Small intestine (tissue), 7 donors: ENCODE measurements around the gene SLC26A2. TPM values are rescaled to one million over a fixed set of nuclear protein-coding genes. Genes with fewer than 3 reads are reported as not detected.

ENCODE experiments used
- DNase-seq, 2 donors: peaks; one replicate each; pipeline versions ENCODE4 v3.0.0 to v3.0.0-alpha.2; 2013
- FAIRE-seq: peaks from 2 replicates; lab custom pipeline; 2012; peaks lifted over from hg19 to GRCh38; lab: Jason Lieb, UNC
- H3K27ac ChIP-seq, 3 donors: one replicate each; pipeline ENCODE4 v1.5.1; 2013; ENCODE audit warnings: low read length in 2 of 3, mild to moderate bottlenecking in 2 of 3, control low read depth in 1 of 3, inconsistent platforms in 1 of 3, low read depth in 1 of 3, moderate library complexity in 1 of 3
- H3K27me3 ChIP-seq, 3 donors: one replicate each; pipeline ENCODE4 v1.6.1; 2013; ENCODE audit warnings: low read length in 3 of 3, inconsistent platforms in 1 of 3; ENCODE audit not compliant: control insufficient read depth in 3 of 3, insufficient read depth in 3 of 3
- H3K36me3 ChIP-seq, 3 donors: one replicate each; pipeline ENCODE4 v1.6.1; 2013; ENCODE audit warnings: low read length in 3 of 3, inconsistent platforms in 1 of 3, low read depth in 1 of 3, mild to moderate bottlenecking in 1 of 3, moderate library complexity in 1 of 3; ENCODE audit not compliant: control insufficient read depth in 3 of 3, insufficient read depth in 2 of 3
- H3K4me1 ChIP-seq, 3 donors: one replicate each; pipeline ENCODE4 v1.6.1; 2013; ENCODE audit warnings: low read length in 2 of 3, inconsistent platforms in 1 of 3, low read depth in 1 of 3, mild to moderate bottlenecking in 1 of 3, moderate library complexity in 1 of 3; ENCODE audit not compliant: control insufficient read depth in 3 of 3, insufficient read depth in 2 of 3
- H3K4me3 ChIP-seq, 3 donors: one replicate each; pipeline ENCODE4 v1.5.1; 2013; ENCODE audit warnings: low read length in 3 of 3, control low read depth in 1 of 3, inconsistent platforms in 1 of 3, low read depth in 1 of 3, mild to moderate bottlenecking in 1 of 3, moderate library complexity in 1 of 3
- H3K9me3 ChIP-seq, 2 donors: one replicate each; pipeline ENCODE4 v1.6.1; 2013; ENCODE audit warnings: low read depth in 1 of 2, low read length in 1 of 2; ENCODE audit not compliant: control insufficient read depth in 2 of 2, insufficient read depth in 1 of 2
- WGBS, 3 donors: extraction: QIAGEN DNeasy Blood & Tissue Kit; methylation state at CpG; one replicate each; pipeline ENCODE4 v1.1.7; 2013; 5-methylcytosine and 5-hydroxymethylcytosine counted together
- polyA plus RNA-seq, 4 donors: library from polyadenylated mRNA; stranded (reverse) in 3 of 4; unstranded in 1 of 4; fragments of 200-250 nt in 3 of 4; fragments of 120-200 nt in 1 of 4; gene quantifications; one replicate each; pipeline versions ENCODE4 v1.2.1 to v1.2.3, GENCODE V29; 2013
- donor health status: healthy with polysubstance abuse.
- donor health status: control.
- donor health status: control.
- donor health status: Bipolar disorder and iron deficiency.
- donor health status: healthy.

SLC26A2 gene
- polyA plus RNA-seq, 4 donors = 2.7 to 155 (median 5.5) TPM

- H3K9me3 ChIP-seq = no peaks in the 10 kb centered on the region
- FAIRE-seq (no peak), DNase-seq (peak; percentile 41 to 68)
- no peaks in the 10 kb centered on the region for H3K27me3 ChIP-seq
- WGBS, 3 donors = 64 to 70% (median 68%) methylated on average over 6 of the region's 6 CpGs
- H3K36me3 ChIP-seq = peaks cover 0 to 6% (median 0%) of the 10 kb centered on the region in 3 donors
- peak overlapping the region; percentile 10 to 88 (median 85) for H3K4me3 ChIP-seq
- peaks cover 0 to 48% (median 5%) of the 10 kb centered on the region in 3 donors for H3K4me1 ChIP-seq
- no peak overlapping the region for H3K27ac ChIP-seq
Observed at GRCh38 chr5:149961957-149962409, 1.4 kb downstream of the SLC26A2 start.

- no peak for DNase-seq
- peak overlapping the region in 1 of 3 donors; percentile 88 for H3K4me3 ChIP-seq
- no peak overlapping the region for H3K27ac ChIP-seq
- peaks cover 0 to 47% (median 5%) of the 10 kb centered on the region in 3 donors for H3K4me1 ChIP-seq
- H3K36me3 ChIP-seq = peaks cover 0 to 6% (median 0%) of the 10 kb centered on the region in 3 donors
- no peak for FAIRE-seq
- 93 to 98% (median 95%) methylated on average over 5 of the region's 5 CpGs for WGBS, 3 donors
- H3K27me3 ChIP-seq = no peaks in the 10 kb centered on the region
- no peaks in the 10 kb centered on the region for H3K9me3 ChIP-seq
Observed at GRCh38 chr5:149962601-149963300, 2.2 kb downstream of the SLC26A2 start.

GRCh38 chr5:149963729-149964128, 3.2 kb downstream of the SLC26A2 start:
- H3K9me3 ChIP-seq = no peaks in the 10 kb centered on the region
- DNase-seq = peak; percentile 70 to 90
- H3K4me3 ChIP-seq = no peak overlapping the region
- WGBS, 3 donors = 56 to 81% (median 70%) methylated on average over 3 of the region's 3 CpGs
- H3K4me1 ChIP-seq = peaks cover 0 to 46% (median 7%) of the 10 kb centered on the region in 3 donors
- no peak for FAIRE-seq
- no peaks in the 10 kb centered on the region for H3K27me3 ChIP-seq
- peaks cover 0 to 6% (median 0%) of the 10 kb centered on the region in 3 donors for H3K36me3 ChIP-seq
- H3K27ac ChIP-seq = peak overlapping the region in 1 of 3 donors; percentile 4

- FAIRE-seq (no peak), DNase-seq (peak; percentile 57 to 77)
- no peak overlapping the region for H3K4me3 ChIP-seq
- no peaks in the 10 kb centered on the region for H3K27me3 ChIP-seq
- H3K9me3 ChIP-seq = no peaks in the 10 kb centered on the region
- peak overlapping the region in 2 of 3 donors; percentile 23 to 55 for H3K27ac ChIP-seq
- 19 to 59% (median 40%) methylated on average over 3 of the region's 3 CpGs for WGBS, 3 donors
- peaks cover 0 to 10% (median 0%) of the 10 kb centered on the region in 3 donors for H3K36me3 ChIP-seq
- H3K4me1 ChIP-seq = peaks cover 0 to 45% (median 9%) of the 10 kb centered on the region in 3 donors
Observed at GRCh38 chr5:149966946-149967345, 6.4 kb downstream of the SLC26A2 start.

GRCh38 chr5:149969181-149969930, 8.8 kb downstream of the SLC26A2 start:
- DNase-seq (peak; percentile 82 to 91), FAIRE-seq (no peak)
- peaks cover 0 to 34% (median 6%) of the 10 kb centered on the region in 3 donors for H3K4me1 ChIP-seq
- 24 to 60% (median 45%) methylated on average over 4 of the region's 4 CpGs for WGBS, 3 donors
- peak overlapping the region in 1 of 3 donors; percentile 42 for H3K27ac ChIP-seq
- H3K36me3 ChIP-seq = peaks cover 0 to 10% (median 0%) of the 10 kb centered on the region in 3 donors
- H3K9me3 ChIP-seq = no peaks in the 10 kb centered on the region
- H3K4me3 ChIP-seq = no peak overlapping the region
- no peaks in the 10 kb centered on the region for H3K27me3 ChIP-seq

- WGBS, 3 donors = 57 to 63% (median 61%) methylated on average over 2 of the region's 2 CpGs
- no peak for FAIRE-seq
- no peak overlapping the region for H3K4me3 ChIP-seq
- H3K36me3 ChIP-seq = peaks cover 0 to 19% (median 7%) of the 10 kb centered on the region in 3 donors
- H3K27me3 ChIP-seq = no peaks in the 10 kb centered on the region
- peaks cover 3 to 12% (median 8%) of the 10 kb centered on the region in 3 donors for H3K4me1 ChIP-seq
- no peak overlapping the region for H3K27ac ChIP-seq
- no peak for DNase-seq
- no peaks in the 10 kb centered on the region for H3K9me3 ChIP-seq
Observed at GRCh38 chr5:149975409-149975808, 14.9 kb downstream of the SLC26A2 start.

GRCh38 chr5:149979896-149980295, 19.3 kb downstream of the SLC26A2 start:
- peak overlapping the region in 1 of 3 donors; percentile 7 for H3K27ac ChIP-seq
- peaks cover 3 to 27% (median 6%) of the 10 kb centered on the region in 3 donors for H3K4me1 ChIP-seq
- no peaks in the 10 kb centered on the region for H3K27me3 ChIP-seq
- H3K9me3 ChIP-seq = no peaks in the 10 kb centered on the region
- WGBS, 3 donors = 5 to 65% (median 24%) methylated on average over 1 of the region's 1 CpG
- DNase-seq = peak in 1 of 2 donors; percentile 31
- H3K4me3 ChIP-seq = no peak overlapping the region
- no peak for FAIRE-seq
- peaks cover 0 to 13% (median 12%) of the 10 kb centered on the region in 3 donors for H3K36me3 ChIP-seq

GRCh38 chr5:149981206-149981605, 20.6 kb downstream of the SLC26A2 start:
- WGBS, 3 donors = 75 to 97% (median 94%) methylated on average over 3 of the region's 3 CpGs
- no peak overlapping the region for H3K4me3 ChIP-seq
- H3K4me1 ChIP-seq = peaks cover 3 to 25% (median 4%) of the 10 kb centered on the region in 3 donors
- no peak overlapping the region for H3K27ac ChIP-seq
- H3K27me3 ChIP-seq = no peaks in the 10 kb centered on the region
- DNase-seq = no peak
- peaks cover 0 to 14% (median 13%) of the 10 kb centered on the region in 3 donors for H3K36me3 ChIP-seq
- FAIRE-seq = no peak
- H3K9me3 ChIP-seq = no peaks in the 10 kb centered on the region
